H1 (cell line): ENCODE measurements around the gene SKIC3. TPM values are rescaled to one million over a fixed set of nuclear protein-coding genes. Genes with fewer than 3 reads are reported as not detected.

Source experiments
- SIN3A ChIP-seq, 2 experiments: IDR thresholded peaks in 1 of 2; conservative IDR thresholded peaks in 1 of 2; 2 replicates each; pipeline ENCODE4 v1.6.1; 2011 to 2012; ENCODE audit warnings: low read length in 2 of 2, improper control_type of control experiment in 1 of 2, low read depth in 1 of 2, mild to moderate bottlenecking in 1 of 2
- polyA plus RNA-seq, 7 experiments: library from polyadenylated mRNA; depleted of rRNA in 3 of 7; stranded (reverse) in 5 of 7; unstranded in 2 of 7; fragments of >200 nt in 5 of 7; fragments of 200-250 nt in 2 of 7; gene quantifications; 1 replicate in 5 of 7; 2 replicates in 1 of 7; 4 replicates in 1 of 7; pipeline versions ENCODE4 v1.2.1 to v1.2.3, GENCODE V29; 2011 to 2013; ENCODE audit warnings: missing spikeins in 2 of 7, mixed read lengths in 2 of 7
- total RNA-seq: library from RNA; stranded (reverse); fragmentation: NEBNext Ultra II Directional; extraction: Animal tissue kit (Norgen Biotek cat#: 25700); gene quantifications from 2 replicates; pipeline ENCODE4 v1.2.1, GENCODE V29; 2021

Gene SKIC3
- total and polyA plus RNA-seq, 2 of the 8 experiments (the other 6 are each of a cell fraction or from before 2014, with no cell fraction given): 13.7 to 53.7 TPM

GRCh38 chr5:95564450-95564849 is 9.7 kb upstream of the SKIC3 start (continued):
- TF ChIP-seq SIN3A (conservative IDR thresholded peaks at IDR 0.05 in 1 of 2, IDR thresholded peaks at IDR 0.05 in 1 of 2; ENCODE audit: low read depth in 1 of 2, low read length in 2 of 2): no peak
- TF ChIP-seq, all 59 proteins: peak for 0
